ENCODE data around the gene ABCA8. TPM values are rescaled to one million over a fixed set of nuclear protein-coding genes. Genes with fewer than 3 reads are reported as not detected.

The ABCA8 gene
- polyA plus RNA-seq, 3 donors: not detected

DNA sequence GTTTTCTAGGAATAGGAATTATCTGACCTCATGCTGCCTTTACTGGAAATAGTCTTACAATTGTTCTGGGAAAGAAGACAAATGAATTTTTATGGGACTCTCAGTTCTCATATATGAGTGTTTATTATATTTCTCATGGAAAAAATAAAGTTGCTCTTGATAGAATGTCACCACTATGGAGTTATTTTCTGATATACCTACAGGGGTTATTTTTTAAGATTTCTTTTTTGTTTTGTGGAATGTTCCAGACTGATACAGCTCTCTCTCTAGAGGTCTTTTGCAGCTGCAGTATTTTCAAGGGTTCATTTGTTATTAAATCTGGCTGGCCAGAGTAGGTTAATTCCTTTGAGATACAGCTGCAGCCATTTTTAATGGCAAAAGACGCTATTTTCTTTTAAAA lies 100.7 kb downstream of the ABCA8 start:
- no CpG with 5 or more reads among the region's 1 CpG for WGBS (ENCODE audit: insufficient coverage)
- H3K27me3 ChIP-seq (ENCODE audit: control insufficient read depth in 2 of 2, insufficient read depth in 2 of 2, low read length in 2 of 2): no peaks in the 10 kb centered on the region
- no peak for DNase-seq
- H3K27ac ChIP-seq (ENCODE audit: low read depth in 1 of 2, low read length in 2 of 2): no peak overlapping the region
- Mint-ChIP-seq H3K4me3 (no peak overlapping the region), H3K9me3 (peaks cover 8 to 15% (median 14%) of the 10 kb centered on the region in 7 donors), H3K4me1 (no peaks in the 10 kb centered on the region), H3K27me3 (ENCODE audit: low read depth in 3 of 3) (peaks cover 0 to 1% (median 0%) of the 10 kb centered on the region in 3 donors), H3K36me3 (no peaks in the 10 kb centered on the region), H3K27ac (no peak overlapping the region)
- H3K9me3 ChIP-seq (replicated peaks in 1 of 2; ENCODE audit: control insufficient read depth in 1 of 2, insufficient read depth in 1 of 2, low read length in 2 of 2): peaks cover 0 to 3% of the 10 kb centered on the region in 2 donors
- H2AFZ ChIP-seq (ENCODE audit: insufficient read depth, low read depth, low read length, poor library complexity, severe bottlenecking): no peak overlapping the region
- no peak overlapping the region for H3K4me2 ChIP-seq (replicated peaks; ENCODE audit: extremely low read depth, low read length, poor library complexity, severe bottlenecking)
- H3K4me1 ChIP-seq (ENCODE audit: control insufficient read depth in 1 of 2, insufficient read depth in 2 of 2, low read length in 2 of 2): no peaks in the 10 kb centered on the region
- intact Hi-C loops (cut with micrococcal nuclease): no loop called here
- no peak overlapping the region for H3K9ac ChIP-seq (ENCODE audit: insufficient read depth, low read length, poor library complexity, severe bottlenecking)
- H3K79me2 ChIP-seq (ENCODE audit: insufficient read depth, low read length): no peaks in the 10 kb centered on the region
- no peak overlapping the region for H3K4me3 ChIP-seq (replicated peaks in 1 of 3; ENCODE audit: low read depth in 2 of 3, low read length in 3 of 3)
- H4K20me1 ChIP-seq (ENCODE audit: insufficient read depth, low read length): no peaks in the 10 kb centered on the region
- H3K36me3 ChIP-seq (replicated peaks in 1 of 2; ENCODE audit: control insufficient read depth in 1 of 2, insufficient read depth in 2 of 2, low read length in 2 of 2): no peaks in the 10 kb centered on the region
- TF ChIP-seq, protein P1, sequence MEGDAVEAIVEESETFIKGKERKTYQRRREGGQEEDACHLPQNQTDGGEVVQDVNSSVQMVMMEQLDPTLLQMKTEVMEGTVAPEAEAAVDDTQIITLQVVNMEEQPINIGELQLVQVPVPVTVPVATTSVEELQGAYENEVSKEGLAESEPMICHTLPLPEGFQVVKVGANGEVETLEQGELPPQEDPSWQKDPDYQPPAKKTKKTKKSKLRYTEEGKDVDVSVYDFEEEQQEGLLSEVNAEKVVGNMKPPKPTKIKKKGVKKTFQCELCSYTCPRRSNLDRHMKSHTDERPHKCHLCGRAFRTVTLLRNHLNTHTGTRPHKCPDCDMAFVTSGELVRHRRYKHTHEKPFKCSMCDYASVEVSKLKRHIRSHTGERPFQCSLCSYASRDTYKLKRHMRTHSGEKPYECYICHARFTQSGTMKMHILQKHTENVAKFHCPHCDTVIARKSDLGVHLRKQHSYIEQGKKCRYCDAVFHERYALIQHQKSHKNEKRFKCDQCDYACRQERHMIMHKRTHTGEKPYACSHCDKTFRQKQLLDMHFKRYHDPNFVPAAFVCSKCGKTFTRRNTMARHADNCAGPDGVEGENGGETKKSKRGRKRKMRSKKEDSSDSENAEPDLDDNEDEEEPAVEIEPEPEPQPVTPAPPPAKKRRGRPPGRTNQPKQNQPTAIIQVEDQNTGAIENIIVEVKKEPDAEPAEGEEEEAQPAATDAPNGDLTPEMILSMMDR (IDR thresholded peaks at IDR 0.05): no peak

DNA sequence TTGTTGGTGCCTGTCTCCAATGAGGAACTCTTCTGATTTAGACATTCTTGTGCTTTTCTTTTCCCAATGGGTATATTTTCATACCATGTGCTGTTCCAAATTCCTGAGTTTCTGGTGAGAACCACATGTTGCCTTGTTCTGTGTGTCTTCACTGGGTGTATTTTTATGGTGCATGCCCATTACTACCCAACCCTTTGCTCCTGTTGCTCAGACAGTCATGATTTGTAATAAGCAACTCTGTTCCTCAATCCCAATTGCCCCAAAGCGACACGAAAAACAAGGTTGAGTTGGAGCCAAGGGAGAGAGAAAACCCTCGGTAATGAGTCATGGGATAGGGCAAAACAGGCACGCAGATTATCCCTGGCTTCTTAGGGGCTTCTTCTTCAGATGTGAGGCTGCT lies 101.8 kb downstream of the ABCA8 start:
- no peaks in the 10 kb centered on the region for H3K4me1 Mint-ChIP-seq
- Histone ChIP-seq H3K4me2 (replicated peaks; ENCODE audit: extremely low read depth, low read length, poor library complexity, severe bottlenecking) (no peak overlapping the region), H3K9ac (ENCODE audit: insufficient read depth, low read length, poor library complexity, severe bottlenecking) (no peak overlapping the region), H2AFZ (ENCODE audit: insufficient read depth, low read depth, low read length, poor library complexity, severe bottlenecking) (no peak overlapping the region), H3K27ac (ENCODE audit: low read depth in 1 of 2, low read length in 2 of 2) (no peak overlapping the region), H3K4me1 (ENCODE audit: control insufficient read depth in 1 of 2, insufficient read depth in 2 of 2, low read length in 2 of 2) (no peaks in the 10 kb centered on the region), H3K9me3 (replicated peaks in 1 of 2; ENCODE audit: control insufficient read depth in 1 of 2, insufficient read depth in 1 of 2, low read length in 2 of 2) (peaks cover 0 to 3% of the 10 kb centered on the region in 2 donors), H4K20me1 (ENCODE audit: insufficient read depth, low read length) (no peaks in the 10 kb centered on the region), H3K4me3 (replicated peaks in 1 of 3; ENCODE audit: low read depth in 2 of 3, low read length in 3 of 3) (no peak overlapping the region), H3K79me2 (ENCODE audit: insufficient read depth, low read length) (no peaks in the 10 kb centered on the region), H3K36me3 (replicated peaks in 1 of 2; ENCODE audit: control insufficient read depth in 1 of 2, insufficient read depth in 2 of 2, low read length in 2 of 2) (no peaks in the 10 kb centered on the region), H3K27me3 (ENCODE audit: control insufficient read depth in 2 of 2, insufficient read depth in 2 of 2, low read length in 2 of 2) (no peaks in the 10 kb centered on the region)
- TF ChIP-seq, protein P1 (IDR thresholded peaks at IDR 0.05): no peak
- peaks cover 6 to 14% (median 12%) of the 10 kb centered on the region in 7 donors for H3K9me3 Mint-ChIP-seq
- H3K36me3 Mint-ChIP-seq: no peaks in the 10 kb centered on the region
- no peak for DNase-seq
- H3K4me3 Mint-ChIP-seq: no peak overlapping the region
- intact Hi-C loops (cut with micrococcal nuclease): no loop called here
- 100% methylated on average over 2 of the region's 4 CpGs for WGBS (ENCODE audit: insufficient coverage)
- peaks cover 0 to 1% (median 0%) of the 10 kb centered on the region in 3 donors for H3K27me3 Mint-ChIP-seq (ENCODE audit: low read depth in 3 of 3)
- H3K27ac Mint-ChIP-seq: no peak overlapping the region
